Amniotic stem cell (primary cell): ENCODE results near the gene OPA1.

Source experiments
- DNase-seq: peaks from one replicate; lab custom pipeline; 2025; lab: John Stamatoyannopoulos, UW

Gene OPA1

DNA sequence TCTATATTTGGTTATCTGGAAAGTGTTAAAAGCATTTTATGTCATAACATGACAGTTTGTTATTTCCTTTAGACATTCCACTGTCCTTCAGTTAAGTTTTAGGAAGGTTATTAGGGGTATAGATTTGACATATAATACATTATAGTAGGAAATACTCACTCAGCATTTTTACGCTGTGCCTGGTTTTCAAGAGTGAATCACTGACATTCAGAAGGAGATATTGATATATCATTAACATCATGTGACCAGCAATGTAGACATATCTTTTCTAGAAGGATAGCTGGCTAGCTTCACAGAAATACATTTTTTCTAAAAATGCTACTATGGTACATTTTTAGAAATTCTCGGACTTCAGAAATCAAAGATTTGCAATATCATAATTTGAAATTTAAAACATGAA, 57.6 kb downstream of the OPA1 start:
- no peak for DNase-seq

DNA sequence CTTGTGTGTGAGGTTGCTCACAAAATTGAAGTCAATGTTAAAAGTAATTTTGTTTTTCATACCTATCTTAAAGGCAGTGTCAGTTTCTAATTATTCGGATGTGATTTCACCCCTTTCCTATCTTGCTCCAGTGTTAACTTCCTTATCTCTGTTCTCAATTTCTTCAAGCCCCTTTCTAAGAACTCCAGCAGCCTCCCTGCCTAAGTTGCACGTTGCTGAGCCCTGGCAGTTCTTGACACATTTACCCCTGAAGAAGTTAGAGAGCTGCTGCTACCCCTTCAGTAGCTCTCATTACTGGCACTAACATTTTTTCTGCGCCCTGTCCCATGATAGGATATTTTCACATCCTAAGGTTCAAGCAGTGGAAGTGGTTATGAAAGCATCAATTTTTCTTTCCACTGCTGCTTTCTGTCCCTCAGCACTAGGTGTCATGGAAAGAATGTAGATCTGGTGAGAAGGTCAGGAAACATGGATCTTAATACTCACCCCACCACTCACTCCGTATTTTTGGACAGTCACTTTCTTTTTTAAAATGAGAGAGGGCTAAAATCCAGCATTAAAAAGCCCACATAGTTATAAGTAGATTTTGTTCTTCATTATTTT, 62.9 kb downstream of the OPA1 start:
- DNase-seq, result no peak

DNA sequence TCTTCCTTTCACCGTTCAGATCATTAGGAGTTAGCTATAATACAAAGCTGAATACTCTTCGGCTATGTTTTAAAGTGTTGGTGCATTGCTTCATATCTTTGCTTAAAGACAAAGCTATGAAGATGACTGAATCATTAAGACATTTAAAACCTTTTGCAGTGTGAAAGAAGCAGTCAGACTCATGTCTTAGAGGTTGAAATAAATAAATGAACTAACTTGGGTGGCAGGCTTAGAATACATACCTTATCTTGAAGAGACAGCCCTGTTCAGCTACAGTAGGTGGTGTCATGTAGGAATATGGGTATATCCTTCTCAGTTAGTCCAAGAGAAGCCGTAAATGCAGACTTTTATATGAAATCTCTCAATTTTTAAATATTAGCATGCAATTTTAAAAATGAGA, 63.4 kb downstream of the OPA1 start:
- DNase-seq, result no peak

GRCh38 chr3:193656878-193657282, 63.9 kb downstream of the OPA1 start:
- no peak for DNase-seq

- no peak for DNase-seq
Measured at GRCh38 chr3:193660171-193660570, 67.2 kb downstream of the OPA1 start.

- DNase-seq, result no peak
Measured at GRCh38 chr3:193660698-193661411, 67.8 kb downstream of the OPA1 start.

- no peak for DNase-seq
Measured at GRCh38 chr3:193662757-193663322, 69.8 kb downstream of the OPA1 start.

DNA sequence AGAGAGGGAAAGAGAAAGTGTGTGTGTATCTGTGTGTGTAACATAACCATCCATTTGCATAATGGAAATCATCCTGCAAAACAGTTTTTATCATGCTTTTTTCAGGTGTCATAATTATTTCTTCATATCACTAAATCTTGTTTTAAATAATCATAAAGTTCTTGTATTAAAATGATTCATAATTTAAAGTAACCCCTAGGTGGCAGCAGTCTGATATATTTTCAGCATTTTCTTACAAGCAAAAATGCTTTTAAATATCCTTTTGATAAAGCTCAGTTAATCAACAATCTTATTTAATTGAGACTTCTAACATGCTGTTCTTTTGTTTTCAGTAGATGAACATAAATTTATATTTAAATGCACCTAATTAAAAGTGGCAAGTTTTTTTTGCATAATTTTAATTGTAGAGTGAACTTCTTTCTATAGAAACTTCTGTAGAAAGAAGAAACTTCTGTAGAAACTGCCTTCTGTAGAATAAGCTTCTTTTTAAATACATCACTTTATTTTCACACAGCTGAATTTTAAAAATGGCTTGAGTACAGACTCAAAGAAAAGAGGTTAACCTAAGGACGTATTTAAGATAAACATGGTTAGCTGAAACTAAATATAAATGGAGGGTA, 72.5 kb downstream of the OPA1 start:
- DNase-seq, result no peak

DNA sequence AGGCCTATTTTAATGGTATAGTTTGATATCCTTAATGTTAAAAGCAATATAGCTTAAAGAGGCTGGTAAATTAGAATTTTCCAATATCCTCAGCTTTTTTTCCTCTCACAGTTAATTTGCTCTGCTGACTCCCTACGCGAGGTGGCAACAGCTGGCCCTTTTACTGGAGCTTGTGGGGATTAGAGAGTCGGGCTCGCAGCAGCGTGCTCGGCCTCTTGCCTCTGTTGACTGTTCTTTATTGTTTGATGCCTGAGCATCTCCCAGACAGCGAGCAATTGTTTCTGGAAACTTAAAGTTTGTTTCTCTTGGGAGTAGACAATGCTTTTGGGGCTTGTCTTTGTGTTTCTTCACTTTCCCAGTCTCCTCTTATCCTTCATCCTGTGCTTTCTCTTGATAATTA, 80.8 kb downstream of the OPA1 start:
- DNase-seq, result no peak

DNA sequence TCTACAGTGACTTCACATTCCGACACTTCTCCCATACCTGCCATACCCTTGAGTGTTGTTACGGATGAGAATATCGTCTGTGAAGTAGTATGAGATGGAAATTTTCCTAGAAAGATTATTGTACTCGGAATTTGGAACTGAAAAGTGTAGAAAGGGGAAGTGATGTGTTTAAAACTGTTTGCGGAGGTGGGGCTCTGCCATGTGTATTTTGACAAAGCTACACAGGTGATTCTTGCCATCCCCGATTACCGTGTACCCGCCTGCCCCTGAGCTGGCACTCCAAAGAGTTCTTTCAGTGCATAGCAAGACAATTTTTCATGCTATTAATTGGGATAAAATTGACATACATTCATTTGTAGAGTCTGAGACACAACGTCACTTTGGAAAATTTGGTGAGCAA, 81.7 kb downstream of the OPA1 start:
- no peak for DNase-seq

- DNase-seq, result no peak
Measured at GRCh38 chr3:193677734-193678133, 84.7 kb downstream of the OPA1 start.

DNA sequence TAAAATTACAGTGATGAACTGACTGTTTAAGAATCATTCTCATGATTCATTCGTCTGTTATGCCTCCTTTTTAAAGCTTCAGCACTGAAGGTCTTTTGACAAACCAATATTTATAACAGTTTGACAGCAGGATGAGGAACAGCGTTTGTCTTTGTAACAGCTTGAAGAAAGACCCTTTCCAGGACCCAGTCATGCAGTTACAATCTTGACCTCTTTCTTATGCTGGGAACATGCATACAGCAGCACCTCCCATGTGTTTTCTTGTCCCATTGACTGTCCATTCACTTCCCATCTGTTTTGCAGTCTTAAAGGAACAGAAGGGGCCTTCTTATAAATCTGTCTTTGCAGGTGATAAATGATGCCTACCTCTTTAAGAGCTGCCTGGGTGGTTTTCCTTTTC, 87.2 kb downstream of the OPA1 start:
- DNase-seq, result no peak

- DNase-seq, result no peak
Measured at GRCh38 chr3:193681631-193682030, 88.6 kb downstream of the OPA1 start.

- DNase-seq, result no peak
Measured at GRCh38 chr3:193686665-193687483, 93.9 kb downstream of the OPA1 start.

DNA sequence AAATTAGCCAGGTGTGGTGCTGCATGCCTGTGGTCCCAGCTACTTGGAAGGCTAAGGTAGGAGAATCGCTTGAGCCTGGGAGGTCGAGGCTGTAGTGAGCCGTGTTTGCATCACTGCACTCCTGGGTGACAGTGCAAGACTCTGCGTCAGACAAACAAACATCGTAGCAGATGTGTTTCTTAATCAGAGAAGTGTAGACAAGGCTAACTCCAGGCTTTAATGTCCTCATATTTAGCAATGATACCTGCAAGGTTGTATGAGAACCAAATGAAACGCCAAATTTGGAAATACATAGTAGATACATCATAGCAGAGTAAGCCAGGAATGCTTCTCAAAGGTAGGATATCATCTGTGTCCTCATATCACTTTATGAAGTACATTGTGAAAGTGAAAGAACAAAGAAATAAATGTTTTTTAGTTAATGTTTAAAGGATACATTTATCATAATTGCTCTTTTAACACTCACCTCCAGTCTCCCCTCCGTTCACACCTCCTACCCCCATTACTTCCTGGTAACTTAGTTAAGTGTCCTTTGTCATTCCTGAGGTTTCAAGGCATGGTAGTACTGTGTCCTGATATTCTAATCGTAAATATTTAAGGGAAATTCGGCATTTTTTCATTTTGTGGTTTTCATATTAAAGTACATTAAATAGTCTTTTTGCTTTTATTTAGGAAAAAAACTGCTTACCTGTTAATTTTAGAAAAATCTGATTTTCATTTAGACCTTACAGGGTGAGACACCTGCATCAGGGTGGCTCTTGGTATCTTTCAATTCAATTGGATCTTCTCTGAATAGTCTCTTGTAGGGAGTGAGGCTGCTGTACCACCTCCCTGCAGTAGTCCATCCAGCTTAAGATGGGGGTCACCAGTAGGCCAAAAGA, 96.1 kb downstream of the OPA1 start:
- DNase-seq, result no peak

GRCh38 chr3:193693774-193694173, 100.8 kb downstream of the OPA1 start:
- no peak for DNase-seq

DNA sequence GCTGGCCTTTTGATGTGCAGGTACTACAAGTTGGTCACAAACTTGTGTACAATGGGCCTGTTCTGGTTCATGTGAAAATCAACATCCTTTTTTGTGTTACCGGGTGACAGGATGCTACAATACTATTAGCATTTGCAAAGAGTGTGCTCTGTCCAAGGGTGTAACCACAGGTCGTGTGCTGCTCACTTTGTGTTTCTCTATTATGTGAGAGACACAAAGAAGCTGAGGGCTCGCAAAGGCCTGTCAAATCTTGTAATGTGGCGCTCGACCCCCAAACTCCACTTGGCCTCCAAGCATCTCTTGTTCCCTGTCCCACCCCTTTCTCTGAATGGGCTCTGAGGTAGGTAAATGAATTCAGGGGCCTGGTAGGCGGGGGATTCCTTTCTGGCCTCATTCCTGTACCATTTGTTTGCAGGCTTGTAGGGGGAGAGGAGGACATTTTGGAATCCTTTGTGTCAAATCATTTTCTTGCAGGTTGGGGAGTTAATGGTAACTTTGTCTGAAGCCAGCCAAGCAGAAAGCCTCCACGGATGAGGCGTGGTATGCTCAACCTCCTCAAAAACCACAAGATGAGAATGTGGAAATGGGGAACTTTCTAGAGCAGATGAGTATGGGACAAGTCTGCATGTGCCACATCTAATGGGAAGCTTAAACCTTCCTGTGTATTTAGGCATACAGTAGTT, 109.1 kb downstream of the OPA1 start:
- no peak for DNase-seq

DNA sequence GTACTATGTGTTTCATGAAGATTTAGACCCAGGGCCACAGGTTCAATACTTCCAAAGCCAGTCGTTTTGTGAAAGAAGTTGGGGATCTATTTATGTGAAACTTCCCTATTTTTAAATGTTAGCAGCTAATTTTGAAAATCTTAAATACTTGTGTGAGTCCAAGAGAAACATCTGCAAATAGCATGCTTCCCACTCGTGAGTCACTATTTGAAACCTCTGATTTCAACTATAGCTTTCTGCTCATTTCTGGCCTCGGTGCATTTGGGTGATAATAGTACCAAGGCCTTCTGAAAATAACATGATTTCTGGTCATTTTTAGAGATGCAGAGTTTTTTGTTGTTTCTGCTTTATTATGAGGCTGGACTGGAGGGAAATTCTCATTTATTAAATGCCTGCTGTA, 110.0 kb downstream of the OPA1 start:
- no peak for DNase-seq

DNA sequence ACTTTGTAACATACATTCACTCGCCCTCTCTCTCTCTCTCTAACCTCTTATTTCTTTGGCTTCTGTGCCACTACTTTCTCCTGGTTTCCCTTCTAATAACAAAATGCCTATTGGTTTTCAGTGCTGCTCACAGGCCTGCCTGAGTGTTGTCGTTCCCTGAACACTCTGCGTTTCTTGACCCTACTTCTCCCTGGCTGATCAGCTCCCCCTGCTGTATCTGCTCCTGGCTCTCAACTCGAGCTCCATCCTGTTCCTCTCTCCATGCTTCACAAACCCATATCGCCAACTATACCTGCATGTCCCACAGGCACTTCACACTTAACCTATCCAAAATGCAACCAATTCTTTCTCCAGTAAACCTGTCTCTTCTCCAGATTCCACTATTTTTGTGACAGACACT, 111.4 kb downstream of the OPA1 start:
- no peak for DNase-seq

DNA sequence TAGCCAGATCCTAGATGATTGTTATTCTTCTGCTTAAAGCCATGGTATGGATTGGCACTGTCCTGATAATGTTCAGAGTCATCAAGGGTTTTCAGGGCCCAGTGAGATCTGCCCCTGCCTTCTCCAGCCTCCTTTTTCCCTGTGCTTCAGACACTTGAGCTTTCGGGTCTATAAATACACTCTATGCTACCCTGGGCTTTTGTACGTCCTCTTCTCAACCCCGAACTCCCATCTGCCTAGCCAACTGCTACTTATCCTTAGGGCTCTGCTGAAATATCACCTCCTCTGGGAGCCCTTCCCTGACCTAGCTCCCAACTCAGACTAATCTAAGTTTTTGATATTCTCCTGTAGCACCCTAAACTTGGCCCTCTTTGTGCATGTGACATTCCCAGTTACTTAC, 115.3 kb downstream of the OPA1 start:
- no peak for DNase-seq
